GM15510 (cell line): ENCODE results near the gene USP3.

Experiments
- POLR2A ChIP-seq: IDR thresholded peaks from 3 replicates; pipeline ENCODE4 v1.6.1; 2011; ENCODE audit warnings: borderline replicate concordance; ENCODE audit not compliant: insufficient read length; ENCODE audit errors: extremely low read depth

Gene USP3

DNA sequence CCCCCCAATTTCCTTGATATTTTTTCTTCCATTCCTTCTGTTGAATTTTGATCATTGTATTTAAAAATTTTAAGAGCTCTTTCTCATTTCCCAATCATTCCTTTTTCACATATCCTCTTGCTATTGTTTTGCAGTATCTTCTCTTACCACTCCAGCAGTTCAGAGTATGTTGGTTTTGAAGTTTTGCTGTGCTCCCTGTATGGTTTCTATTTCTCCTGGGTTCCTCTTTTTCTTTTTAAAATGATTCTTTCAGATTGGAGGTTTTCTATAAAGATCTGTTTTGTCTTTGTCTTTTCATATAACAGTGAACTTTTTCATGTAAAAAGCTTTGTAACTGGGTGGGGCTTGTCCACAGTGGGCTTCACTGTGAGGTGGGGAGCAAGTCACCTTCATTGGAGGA is 12.8 kb downstream of the USP3 start:
- no peak for TF ChIP-seq POLR2A

DNA sequence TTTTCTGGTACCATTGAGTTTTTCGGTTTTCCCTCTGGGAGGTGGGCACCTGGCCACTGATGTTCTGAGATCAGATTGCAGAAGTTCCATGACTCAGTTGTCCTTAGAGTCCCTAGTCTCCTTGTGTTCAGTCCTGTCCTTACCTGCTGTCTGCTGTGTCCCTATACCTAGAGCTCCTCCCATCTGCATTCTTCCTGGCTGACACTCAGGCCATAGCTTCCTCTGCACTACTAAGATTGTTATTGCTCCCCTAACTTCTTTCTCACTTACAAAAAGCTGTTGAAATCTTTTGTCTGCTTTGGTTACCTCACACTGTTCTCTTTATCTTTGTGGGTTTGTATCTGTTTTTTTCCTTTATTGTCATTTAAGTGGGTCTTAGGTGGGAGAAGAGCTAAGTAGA is 13.2 kb downstream of the USP3 start:
- TF ChIP-seq POLR2A, result no peak

DNA sequence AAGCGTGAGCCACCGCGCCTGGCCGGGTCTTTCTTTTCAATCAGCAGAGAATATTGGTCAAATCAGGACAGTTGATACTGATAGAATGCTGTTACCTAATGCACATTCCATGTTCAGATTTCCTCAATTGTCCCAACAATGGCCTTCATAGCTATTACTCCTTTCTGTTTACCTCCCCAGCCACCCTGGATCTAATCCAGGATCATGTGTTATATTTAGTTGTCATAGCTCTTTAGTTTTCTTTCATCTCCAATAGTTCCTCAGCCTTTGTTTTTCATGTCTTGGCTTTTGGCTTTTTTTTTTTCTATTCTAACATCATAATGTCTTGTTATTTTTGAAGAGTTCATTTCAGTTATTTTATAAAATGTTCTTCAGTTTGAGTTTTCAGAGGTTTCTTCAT is 14.6 kb downstream of the USP3 start:
- TF ChIP-seq POLR2A, result no peak

DNA sequence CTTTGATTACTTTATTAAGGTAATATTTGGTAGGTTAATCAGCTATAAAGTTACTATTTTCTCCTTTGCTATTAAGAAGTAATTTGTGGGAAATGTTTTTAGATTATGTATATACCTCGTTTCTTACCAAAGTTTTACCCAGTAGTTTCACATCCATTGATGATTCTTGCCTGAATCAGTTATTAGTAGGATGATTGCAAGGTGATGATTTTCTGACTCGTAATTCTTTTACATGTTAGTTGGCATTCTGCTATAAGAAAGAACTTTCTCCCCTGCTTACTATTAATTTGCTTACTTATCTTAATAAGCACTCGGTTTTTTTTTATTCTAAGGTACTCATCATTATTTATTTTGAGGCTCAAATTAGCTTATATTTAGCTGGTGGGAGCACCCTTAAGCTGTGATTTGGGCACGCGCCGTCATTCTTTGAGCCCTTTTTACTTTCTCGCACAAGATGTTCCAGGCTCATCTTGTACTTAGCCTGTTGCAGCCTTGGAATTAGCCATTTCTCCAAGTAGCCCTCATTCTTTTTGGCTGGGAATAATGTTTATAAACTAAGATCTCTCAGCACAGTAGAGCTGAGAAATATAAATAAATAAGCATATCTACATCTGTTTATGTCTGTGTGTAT is 15.3 kb downstream of the USP3 start:
- TF ChIP-seq POLR2A, result no peak

DNA sequence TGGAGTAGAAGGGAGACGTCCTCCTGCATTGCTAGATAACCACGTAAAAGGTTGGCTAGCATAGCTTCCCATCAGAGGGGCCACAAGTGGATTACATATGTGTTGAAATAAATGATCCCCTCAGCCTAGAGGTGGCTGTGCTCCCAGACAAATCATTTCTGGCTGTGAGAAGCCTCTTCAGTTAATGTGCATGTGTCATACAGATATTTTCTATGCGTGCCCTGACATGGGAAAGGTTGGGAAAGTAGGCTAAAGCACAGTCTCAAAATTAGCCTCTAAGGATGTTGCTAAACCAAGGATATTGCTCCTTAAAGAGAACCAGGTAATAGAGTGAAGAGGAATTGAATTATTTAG is 17.8 kb downstream of the USP3 start:
- no peak for TF ChIP-seq POLR2A

DNA sequence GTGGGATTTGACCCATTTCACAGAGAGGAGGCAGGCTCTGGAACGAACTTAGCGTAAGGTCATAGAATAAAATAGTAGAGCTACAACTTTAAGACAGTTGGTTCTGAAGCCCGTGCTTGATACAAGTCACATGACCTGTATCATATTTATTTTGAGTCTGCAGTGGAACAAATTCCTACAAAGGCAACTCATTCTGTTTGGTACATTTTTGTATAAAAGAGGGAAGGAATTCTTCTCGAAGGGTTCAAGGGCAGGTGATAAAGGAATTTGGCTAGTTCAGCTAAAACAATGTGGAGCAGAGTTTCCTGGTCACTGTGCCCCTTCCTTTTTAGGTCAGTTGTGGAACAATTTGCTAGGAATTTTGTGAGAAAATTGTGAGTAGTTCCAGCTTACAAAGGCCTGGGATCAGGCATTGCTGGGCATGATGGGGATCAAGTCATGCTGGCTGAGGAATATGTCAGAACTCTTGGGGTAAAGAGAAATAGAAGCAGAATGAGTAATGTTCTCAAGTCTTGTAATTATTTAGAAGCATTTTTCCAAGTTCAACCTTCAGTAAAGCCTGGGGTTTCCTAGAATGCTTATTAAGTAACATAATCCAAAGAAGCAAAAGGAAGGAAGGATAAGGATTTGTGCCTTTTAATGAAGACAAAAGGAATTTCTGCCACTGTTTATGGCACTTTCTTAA is 19.1 kb downstream of the USP3 start:
- TF ChIP-seq POLR2A, result no peak

DNA sequence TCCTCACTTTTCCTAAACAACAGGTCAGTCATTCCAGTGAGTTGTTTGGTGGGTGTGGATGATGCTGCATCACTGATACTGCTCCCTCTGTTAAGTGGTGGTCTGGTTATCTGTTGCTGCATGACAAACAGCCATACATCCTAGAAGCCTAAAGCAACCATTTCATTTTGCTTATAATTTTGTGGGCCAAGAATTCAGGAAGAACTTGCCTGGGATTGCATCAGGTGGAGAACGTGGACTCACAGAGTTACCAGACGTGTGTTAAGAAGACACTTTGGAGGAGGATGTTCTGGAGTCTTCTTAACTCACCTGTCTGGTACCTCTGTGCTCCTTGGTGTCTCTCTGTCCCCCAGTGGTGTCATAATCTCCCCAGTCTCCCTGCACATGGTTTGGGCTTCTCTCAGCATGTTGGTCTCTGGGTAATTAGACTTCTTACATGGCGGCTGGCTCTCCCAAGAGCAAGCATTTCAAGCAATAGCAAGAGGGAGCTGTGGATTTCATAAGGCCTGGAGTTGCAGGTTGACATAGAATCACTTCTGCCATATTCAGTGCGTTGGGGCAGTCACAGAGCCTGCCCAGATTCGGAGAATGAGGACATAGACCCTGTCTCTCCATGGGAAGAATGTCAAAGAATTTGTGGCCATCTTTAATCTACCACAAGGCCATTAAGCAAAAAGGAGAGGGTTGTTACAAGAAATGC is 20.1 kb downstream of the USP3 start:
- no peak for TF ChIP-seq POLR2A

DNA sequence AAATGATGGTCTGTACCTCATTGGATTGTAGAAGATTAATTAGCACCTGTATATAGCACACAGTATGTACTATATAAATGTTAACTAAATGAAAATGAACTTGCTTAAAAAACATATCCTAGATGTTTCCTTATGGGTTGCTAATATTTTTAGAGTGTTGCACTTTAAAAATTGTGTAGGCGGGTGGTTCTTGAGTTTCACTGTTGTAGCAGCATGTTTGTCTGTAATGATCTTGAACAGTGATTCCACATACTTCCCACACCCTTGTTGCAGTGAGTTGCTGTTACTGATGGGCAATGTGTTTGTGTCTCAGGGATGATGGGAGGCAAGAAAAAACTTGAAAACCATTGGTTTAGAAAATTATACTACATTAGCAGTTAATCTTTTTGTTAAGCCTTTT is 22.0 kb downstream of the USP3 start:
- TF ChIP-seq POLR2A, result no peak

DNA sequence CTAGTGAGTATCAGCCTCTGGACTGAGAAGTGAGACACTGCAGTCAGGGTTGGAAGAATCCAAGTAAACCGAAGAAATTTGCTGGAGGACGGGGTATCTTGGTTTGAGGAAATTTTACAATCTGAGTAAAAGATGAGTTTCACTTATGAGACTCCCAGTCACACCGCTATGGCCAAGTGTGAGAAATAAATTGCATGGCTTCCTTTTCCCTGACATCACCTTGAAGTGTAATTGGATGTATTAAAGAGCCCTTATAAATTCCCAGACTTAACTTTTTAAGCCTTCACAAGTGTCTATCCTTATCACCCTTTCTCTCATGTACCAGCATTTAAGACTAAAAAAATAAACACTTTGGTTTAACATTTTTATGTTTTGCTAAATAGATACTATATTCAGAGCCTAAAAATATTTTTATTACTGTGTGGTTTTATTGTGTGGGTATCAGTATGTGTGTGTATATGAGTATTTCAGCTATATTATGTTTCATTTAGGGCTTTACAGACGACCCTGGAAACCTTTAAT is 23.8 kb downstream of the USP3 start:
- no peak for TF ChIP-seq POLR2A

DNA sequence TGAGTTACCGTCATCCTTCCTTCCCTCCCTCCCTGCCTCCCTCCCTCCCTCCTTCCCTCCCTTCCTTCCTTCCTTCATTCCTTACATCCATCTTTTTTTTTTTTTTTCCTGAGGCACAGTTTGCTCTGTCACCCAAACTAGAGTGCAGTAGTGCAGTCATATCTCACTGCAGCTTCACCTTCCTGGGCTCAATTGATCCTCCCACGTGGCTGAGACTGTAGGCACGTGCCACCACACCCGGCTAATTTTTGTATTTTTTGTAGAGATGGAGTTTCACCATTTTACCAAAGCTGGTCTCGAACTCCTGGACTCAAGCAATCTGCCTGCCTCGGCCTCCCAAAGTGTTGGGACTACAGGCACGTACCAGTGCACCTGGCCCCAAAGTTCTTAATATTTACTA is 25.8 kb downstream of the USP3 start:
- no peak for TF ChIP-seq POLR2A

DNA sequence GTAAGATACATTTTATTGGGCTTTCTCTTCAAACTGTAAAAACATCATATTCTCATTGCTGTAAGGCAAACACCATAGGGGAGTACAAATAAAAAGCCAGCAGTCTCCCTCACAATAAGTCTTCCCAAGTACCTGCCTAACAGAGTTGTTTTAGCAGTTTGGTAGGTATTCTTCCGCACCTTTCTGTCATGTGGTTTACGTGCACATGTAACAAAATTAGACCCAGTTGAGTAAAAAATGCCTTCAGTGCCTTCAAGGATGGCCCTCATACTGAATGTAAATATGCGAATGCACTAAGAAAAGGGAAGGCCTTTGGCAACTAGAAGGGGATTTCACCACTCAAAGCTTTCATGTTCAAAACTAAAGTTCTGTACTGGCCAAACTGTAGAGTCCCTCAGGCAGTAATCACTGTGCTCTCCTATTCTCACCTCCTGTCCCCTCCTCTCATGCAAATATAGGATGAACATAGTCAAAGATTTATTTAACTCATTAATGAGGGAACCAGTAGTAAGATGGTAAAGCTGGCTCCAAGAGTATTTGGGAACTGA is 26.4 kb downstream of the USP3 start:
- TF ChIP-seq POLR2A, result no peak

DNA sequence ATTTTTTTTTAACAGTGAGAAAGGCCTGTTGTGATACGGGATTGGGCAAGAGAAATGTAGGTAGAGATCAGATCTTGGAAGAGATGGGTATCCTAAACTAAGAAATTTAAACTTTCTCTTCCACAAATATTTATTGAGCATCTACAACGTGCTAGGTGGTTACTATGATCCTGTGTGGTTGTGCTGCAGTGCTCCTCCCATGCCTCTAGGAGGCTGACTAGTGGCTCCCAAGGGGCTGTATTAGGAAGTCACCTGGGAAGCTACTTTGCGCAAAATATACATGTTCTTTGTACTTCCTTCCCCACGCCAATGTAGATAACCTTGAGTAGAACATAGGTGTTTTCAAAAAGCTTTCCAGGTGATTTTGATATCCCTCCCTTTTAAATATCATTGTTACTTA is 27.2 kb downstream of the USP3 start:
- no peak for TF ChIP-seq POLR2A

DNA sequence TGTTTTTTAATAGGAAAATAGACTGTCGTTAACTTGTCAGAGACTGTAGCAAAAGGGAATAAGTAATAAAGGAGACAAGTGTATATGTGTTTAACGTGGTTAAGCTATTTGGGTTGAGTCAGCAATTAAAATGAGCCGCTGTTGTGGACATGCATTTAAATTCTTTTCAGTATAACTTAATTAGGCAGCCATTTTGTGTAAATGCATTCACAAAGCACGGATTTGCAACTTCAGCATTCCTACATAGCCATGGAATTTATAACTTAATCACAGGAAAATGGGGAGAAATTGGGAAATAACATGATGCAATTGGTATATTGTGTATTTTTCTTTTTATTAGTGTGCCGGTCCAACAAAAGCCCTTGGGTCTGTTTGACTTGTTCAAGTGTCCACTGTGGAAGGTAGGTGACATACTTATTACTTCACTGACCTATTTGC is 27.9 kb downstream of the USP3 start:
- TF ChIP-seq POLR2A, result no peak

DNA sequence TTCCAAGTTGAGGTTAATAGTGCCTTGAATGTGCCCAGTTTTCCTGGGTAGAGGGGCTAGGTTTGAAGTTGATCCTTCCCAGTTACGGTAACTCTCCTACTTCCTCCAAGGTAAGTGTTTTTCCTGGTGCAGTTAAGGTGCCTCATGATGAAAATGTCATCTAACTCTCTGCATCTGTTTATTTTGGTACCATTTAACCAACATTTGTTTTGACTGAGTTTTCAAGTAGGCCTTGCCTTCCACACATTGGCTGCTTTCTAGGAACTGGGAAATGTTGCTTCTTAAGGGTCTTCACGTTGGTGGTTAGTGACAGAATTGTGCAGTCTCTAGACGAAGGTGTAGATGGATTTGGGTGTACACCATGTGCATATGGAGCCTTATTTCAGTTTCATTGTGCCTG is 31.3 kb downstream of the USP3 start:
- TF ChIP-seq POLR2A, result no peak

DNA sequence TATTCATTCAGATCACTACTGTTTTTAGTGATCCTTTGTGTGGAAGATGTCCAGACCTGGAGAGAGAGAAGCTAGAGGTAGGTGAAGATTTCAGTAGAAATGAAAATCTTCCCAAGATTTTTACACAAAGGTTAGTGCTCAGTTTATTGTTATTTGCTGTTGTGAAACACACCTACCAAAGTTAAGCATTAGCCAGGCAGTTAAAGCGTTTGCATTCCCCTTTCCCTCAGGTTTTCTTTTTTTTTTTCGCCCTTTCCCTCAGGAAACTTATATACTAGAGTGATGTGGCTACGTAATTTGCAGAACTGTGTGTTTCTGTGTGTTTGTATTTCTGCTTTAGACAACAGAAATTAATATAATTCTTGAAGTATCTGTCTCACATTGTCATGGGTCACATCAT is 34.5 kb downstream of the USP3 start:
- TF ChIP-seq POLR2A, result no peak
